HG03354 (cell line): Measurements from ENCODE around the gene SV2C.
A peak's percentile ranks its signal among the peaks of the same experiment; 100 is the strongest.
"Not testable (repeated sequence)": the region's sequence is repeated elsewhere in the genome, so short reads cannot be mapped to it uniquely, and the experiment has no call there.

Source experiments
- ATAC-seq: cut with Tn5 transposase; IDR thresholded peaks from one replicate; pipeline ENCODE4 v1.9.1; 2021; ENCODE audit warnings: mild to moderate bottlenecking; ENCODE audit not compliant: unreplicated experiment, poor library complexity, severe bottlenecking

SV2C gene

GRCh38 chr5:76280494-76280893 lies 197.3 kb downstream of the SV2C start:
- ATAC-seq: no peak

- ATAC-seq: no peak
Measured at GRCh38 chr5:76283670-76284069, 200.5 kb downstream of the SV2C start.

GRCh38 chr5:76289692-76290091 lies 206.5 kb downstream of the SV2C start:
- no peak for ATAC-seq

GRCh38 chr5:76290321-76290757 lies 207.2 kb downstream of the SV2C start:
- no peak for ATAC-seq

- ATAC-seq: no peak
Measured at GRCh38 chr5:76291305-76292077, 208.3 kb downstream of the SV2C start.

- ATAC-seq: peak; percentile 84
Measured at GRCh38 chr5:76292620-76293322, 209.6 kb downstream of the SV2C start.

- ATAC-seq: no peak
Measured at GRCh38 chr5:76294573-76294972, 211.4 kb downstream of the SV2C start.

GRCh38 chr5:76298852-76299251 lies 215.7 kb downstream of the SV2C start:
- ATAC-seq: no peak

- no peak for ATAC-seq
Measured at GRCh38 chr5:76299592-76299991, 216.4 kb downstream of the SV2C start.

GRCh38 chr5:76301932-76302331 lies 218.7 kb downstream of the SV2C start:
- ATAC-seq: not testable (repeated sequence)

GRCh38 chr5:76302661-76303060 lies 219.5 kb downstream of the SV2C start:
- ATAC-seq: not testable (repeated sequence)

- peak; percentile 83 for ATAC-seq
Measured at GRCh38 chr5:76303921-76304320, 220.7 kb downstream of the SV2C start.

GRCh38 chr5:76305269-76305668 lies 222.1 kb downstream of the SV2C start:
- ATAC-seq: no peak

GRCh38 chr5:76305775-76306174 lies 222.6 kb downstream of the SV2C start:
- ATAC-seq: no peak

GRCh38 chr5:76310208-76310607 lies 227.0 kb downstream of the SV2C start:
- ATAC-seq: no peak

GRCh38 chr5:76312783-76313182 lies 229.6 kb downstream of the SV2C start:
- no peak for ATAC-seq

GRCh38 chr5:76314643-76315042 lies 231.5 kb downstream of the SV2C start:
- ATAC-seq: no peak

- ATAC-seq: no peak
Measured at GRCh38 chr5:76319673-76320072, 236.5 kb downstream of the SV2C start.

- ATAC-seq: not testable (repeated sequence)
Measured at GRCh38 chr5:76323494-76323893, 240.3 kb downstream of the SV2C start.

GRCh38 chr5:76325326-76325725 lies 242.1 kb downstream of the SV2C start:
- ATAC-seq: no peak

- ATAC-seq: no peak
Measured at GRCh38 chr5:76325876-76326491, 242.8 kb downstream of the SV2C start.
